Measurements from ENCODE around the gene DAZAP1.

Gene DAZAP1

DNA sequence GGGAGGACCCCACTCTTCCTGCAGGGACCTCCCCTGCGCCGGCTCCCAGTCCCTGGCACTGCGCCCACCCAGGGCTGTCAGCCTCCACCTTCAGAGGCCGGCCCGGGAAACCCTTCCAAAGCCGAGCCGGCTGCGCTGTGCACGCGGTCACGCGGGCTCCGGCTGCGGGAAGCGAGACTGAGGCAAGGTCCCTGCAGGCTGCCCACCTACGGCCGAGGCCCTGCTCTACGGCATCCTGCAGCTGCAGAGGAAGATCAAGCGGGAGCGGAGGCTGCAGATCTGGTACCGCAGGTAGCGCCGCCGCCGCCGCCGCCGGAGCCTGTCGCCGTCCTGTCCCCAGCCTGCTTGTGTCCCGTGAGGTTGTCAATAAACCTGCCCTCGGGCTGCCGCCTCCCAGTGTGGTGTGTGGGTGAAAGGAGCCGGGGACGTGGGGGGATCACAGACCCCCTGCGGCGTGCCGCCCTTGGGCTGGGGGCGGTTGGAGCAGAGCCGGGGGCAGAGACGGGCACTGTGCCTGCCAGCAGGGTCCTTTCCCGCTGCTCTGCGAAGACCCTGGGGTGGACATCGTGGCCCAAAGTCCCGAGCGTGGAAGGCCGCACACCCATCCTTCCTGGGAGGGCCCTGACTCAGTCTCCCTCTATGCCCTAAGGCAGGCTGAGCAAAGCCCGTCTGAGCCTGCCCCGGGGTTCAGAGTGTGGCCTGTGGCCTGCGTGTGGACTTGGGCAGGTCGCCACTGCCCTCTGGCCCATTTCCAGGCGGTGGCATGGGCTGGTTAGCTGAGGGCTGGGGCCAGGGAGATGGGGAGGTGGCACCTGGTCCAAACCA, 12.0 kb upstream of the DAZAP1 start:
- Histone ChIP-seq H3K4me1 (ENCODE audit: control insufficient read depth, insufficient read depth, low read length, unreplicated experiment) (peaks cover 2% of the 10 kb centered on the region), H2AFZ (ENCODE audit: low read length, unreplicated experiment) (no peak overlapping the region), H3K36me3 (ENCODE audit: insufficient read depth, low read length) (0 out of 2 replicates have a peak, but pooled peaks cover 3% of the 10 kb centered on the region), H3K27me3 (ENCODE audit: insufficient read depth, low read length) (no peaks in the 10 kb centered on the region), H3K4me3 (ENCODE audit: low read depth, low read length) (no peak overlapping the region), H3K27ac (ENCODE audit: low read depth, low read length) (no peak overlapping the region), H3K79me2 (ENCODE audit: control insufficient read depth, insufficient read depth, low read length, unreplicated experiment) (no peaks in the 10 kb centered on the region)

DNA sequence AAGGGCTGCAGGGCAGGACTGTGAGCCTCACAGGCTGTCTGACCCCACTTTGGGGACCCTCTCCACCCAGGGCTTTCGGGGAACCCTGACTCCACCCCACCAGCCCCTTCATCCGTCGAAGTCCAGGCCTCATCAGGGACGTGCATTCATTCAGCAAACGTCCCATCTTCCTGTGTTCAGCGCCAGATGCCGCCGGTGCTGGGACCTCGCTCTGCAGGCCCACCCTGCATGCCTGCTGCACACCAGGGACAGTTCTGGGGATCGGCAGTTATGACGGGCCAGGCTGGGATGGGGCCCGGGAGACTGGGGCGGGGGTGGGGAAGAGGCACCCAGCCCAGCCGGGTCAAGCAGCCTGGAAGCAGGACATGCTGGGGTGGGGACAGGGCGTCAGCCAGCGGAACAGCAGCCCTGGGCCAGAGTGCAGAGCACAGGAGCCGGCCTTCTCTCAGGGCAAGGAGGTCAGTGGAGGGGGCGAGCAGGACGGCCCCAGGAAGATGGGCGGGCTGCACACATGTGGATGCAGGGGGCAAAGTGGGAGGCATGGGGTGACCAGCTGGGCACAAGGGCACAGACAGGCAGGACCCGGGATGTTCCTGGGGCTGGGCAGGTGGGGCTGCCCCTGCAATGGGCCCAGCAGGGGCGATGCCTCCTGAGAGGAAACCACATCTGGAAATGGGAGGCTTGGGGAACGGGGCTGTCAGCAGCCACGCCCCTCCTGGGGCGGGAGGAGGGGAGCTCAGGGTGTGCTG, 11.2 kb upstream of the DAZAP1 start:
- peaks cover 2% of the 10 kb centered on the region for H3K4me1 ChIP-seq (ENCODE audit: control insufficient read depth, insufficient read depth, low read length, unreplicated experiment)
- H3K27ac ChIP-seq (ENCODE audit: low read depth, low read length), result no peak overlapping the region
- H3K27me3 ChIP-seq (ENCODE audit: insufficient read depth, low read length), result no peaks in the 10 kb centered on the region
- H3K36me3 ChIP-seq (ENCODE audit: insufficient read depth, low read length), result 0 out of 2 replicates have a peak, but pooled peaks cover 3% of the 10 kb centered on the region
- H3K79me2 ChIP-seq (ENCODE audit: control insufficient read depth, insufficient read depth, low read length, unreplicated experiment), result no peaks in the 10 kb centered on the region
- H2AFZ ChIP-seq (ENCODE audit: low read length, unreplicated experiment), result no peak overlapping the region
- H3K4me3 ChIP-seq (ENCODE audit: low read depth, low read length), result no peak overlapping the region

DNA sequence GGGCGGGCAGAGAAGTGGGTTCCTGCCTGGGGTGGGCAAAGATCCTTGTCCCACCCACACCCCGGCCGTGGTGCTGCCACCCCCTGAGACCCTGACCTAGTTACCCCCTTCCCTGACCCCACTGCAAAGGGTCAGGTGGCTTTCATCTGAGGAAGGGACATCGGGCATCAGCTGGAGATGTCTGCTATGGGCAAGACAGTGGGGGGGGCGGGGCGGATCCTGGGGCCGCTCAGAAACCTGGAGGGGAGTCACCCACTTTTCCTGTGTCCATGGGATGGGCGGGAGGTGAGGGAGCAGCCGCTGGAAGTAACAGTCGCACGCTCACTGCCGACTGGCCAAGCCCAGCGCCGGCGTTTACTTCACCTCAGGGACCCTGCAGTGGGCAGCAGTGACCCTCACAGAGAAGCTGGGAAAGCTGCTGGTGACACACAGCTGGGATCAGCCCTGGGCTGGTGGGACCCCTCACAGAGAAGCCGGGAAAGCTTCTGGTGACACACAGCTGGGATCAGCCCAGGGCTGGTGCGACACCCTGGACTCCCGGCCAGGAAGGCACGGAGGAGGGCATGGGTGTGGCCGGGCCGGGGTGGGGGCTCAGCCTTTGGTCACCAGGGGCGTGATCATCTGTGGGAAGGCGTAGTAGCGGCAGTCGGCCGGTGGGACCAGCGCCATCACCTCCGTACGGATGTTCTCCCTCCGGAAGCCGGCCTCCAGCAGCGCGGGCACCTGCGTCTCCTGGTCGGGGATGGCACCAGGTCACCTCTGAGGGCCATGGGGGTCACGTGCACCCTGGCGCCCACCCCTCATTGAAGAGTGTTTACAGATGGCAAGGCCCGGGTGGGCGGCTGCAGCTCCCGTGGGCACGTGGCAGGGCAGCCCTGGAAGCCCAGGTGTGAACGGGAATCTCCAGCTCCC, 10.4 kb upstream of the DAZAP1 start:
- Histone ChIP-seq H3K36me3 (ENCODE audit: insufficient read depth, low read length) (0 out of 2 replicates have a peak, but pooled peaks cover 3% of the 10 kb centered on the region), H3K4me1 (ENCODE audit: control insufficient read depth, insufficient read depth, low read length, unreplicated experiment) (peaks cover 2% of the 10 kb centered on the region)

DNA sequence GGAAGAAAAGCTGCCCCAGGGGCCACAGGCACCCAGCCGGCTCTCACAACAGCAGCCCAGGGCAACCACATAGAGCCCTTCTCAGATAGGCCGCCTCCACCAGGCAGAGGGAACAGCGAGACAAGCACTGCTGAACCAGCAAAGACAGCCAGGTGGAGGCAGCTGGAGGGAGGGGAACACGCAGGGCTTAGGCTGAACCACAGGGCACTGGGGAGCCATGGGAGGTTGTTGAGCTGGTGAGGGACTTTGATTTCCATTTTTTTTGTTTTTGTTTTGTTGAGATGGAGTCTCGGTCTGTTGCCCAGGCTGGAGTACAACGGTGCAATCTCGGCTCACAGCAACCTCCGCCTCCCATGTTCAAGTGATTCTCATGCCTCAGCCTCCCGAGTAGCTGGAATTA, 9.5 kb upstream of the DAZAP1 start:
- peaks cover 2% of the 10 kb centered on the region for H3K4me1 ChIP-seq (ENCODE audit: control insufficient read depth, insufficient read depth, low read length, unreplicated experiment)
- 0 out of 2 replicates have a peak, but pooled peaks cover under 1% of the 10 kb centered on the region for H3K36me3 ChIP-seq (ENCODE audit: insufficient read depth, low read length)
- H3K27ac ChIP-seq (ENCODE audit: low read depth, low read length), result no peak overlapping the region
- H3K79me2 ChIP-seq (ENCODE audit: control insufficient read depth, insufficient read depth, low read length, unreplicated experiment), result no peaks in the 10 kb centered on the region
- no peak overlapping the region for H2AFZ ChIP-seq (ENCODE audit: low read length, unreplicated experiment)
- no peaks in the 10 kb centered on the region for H3K27me3 ChIP-seq (ENCODE audit: insufficient read depth, low read length)
- H3K4me3 ChIP-seq (ENCODE audit: low read depth, low read length), result no peak overlapping the region

More for the DNA sequence above, 10.4 kb upstream of the DAZAP1 start:
- no peaks in the 10 kb centered on the region for H3K79me2 ChIP-seq (ENCODE audit: control insufficient read depth, insufficient read depth, low read length, unreplicated experiment)
- H3K27ac ChIP-seq (ENCODE audit: low read depth, low read length), result no peak overlapping the region
- H3K27me3 ChIP-seq (ENCODE audit: insufficient read depth, low read length), result no peaks in the 10 kb centered on the region
- no peak overlapping the region for H2AFZ ChIP-seq (ENCODE audit: low read length, unreplicated experiment)
- H3K4me3 ChIP-seq (ENCODE audit: low read depth, low read length), result no peak overlapping the region

DNA sequence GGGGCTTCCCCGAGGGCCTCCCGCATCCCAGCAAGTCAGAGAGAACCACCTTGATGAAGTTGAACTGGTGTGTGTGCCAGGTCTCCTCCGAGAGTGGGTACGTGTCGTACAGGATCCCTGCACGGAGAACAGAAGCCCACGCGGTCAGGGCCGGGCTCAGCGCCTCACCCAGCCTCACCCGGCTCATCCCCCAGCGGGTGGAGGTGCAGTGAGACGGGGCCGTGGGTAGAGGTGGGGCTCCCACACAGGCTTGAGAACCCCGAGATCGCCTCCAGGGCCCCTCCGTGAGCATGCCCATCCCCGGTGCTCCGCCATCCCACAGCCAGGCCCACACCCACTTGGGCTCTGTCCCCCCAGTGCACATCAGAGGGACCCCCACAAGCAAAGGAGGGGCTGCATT, 8.3 kb upstream of the DAZAP1 start:
- Histone ChIP-seq H3K4me1 (ENCODE audit: control insufficient read depth, insufficient read depth, low read length, unreplicated experiment) (peaks cover 2% of the 10 kb centered on the region), H3K36me3 (ENCODE audit: insufficient read depth, low read length) (no peaks in the 10 kb centered on the region), H3K79me2 (ENCODE audit: control insufficient read depth, insufficient read depth, low read length, unreplicated experiment) (no peaks in the 10 kb centered on the region), H3K4me3 (ENCODE audit: low read depth, low read length) (no peak overlapping the region), H3K27me3 (ENCODE audit: insufficient read depth, low read length) (no peaks in the 10 kb centered on the region), H2AFZ (ENCODE audit: low read length, unreplicated experiment) (no peak overlapping the region), H3K27ac (ENCODE audit: low read depth, low read length) (no peak overlapping the region)

DNA sequence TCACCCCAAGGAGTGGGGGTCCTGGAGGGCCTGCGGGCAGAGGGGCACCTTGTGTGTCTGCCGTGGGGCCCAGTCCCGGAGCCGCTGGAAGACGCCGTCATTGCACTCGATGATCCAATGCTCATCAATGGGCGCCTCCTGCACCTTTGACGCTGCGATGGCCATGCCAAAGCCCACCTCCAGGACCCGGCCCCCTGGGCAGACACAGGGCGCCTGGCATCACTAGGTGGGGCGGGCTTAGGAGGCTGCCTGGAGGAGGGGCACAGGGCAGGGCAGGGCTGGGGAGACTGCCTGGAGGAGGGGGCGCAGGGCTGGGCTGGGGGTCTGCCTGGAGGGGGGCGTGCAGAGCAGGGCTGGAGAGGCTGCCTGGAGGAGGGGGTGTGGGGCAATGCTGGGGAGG, 7.6 kb upstream of the DAZAP1 start:
- Histone ChIP-seq H3K79me2 (ENCODE audit: control insufficient read depth, insufficient read depth, low read length, unreplicated experiment) (no peaks in the 10 kb centered on the region), H3K4me3 (ENCODE audit: low read depth, low read length) (no peak overlapping the region; the same call in 1 of the 2 replicates), H3K36me3 (ENCODE audit: insufficient read depth, low read length) (no peaks in the 10 kb centered on the region), H3K27ac (ENCODE audit: low read depth, low read length) (no peak overlapping the region), H3K27me3 (ENCODE audit: insufficient read depth, low read length) (no peaks in the 10 kb centered on the region), H3K4me1 (ENCODE audit: control insufficient read depth, insufficient read depth, low read length, unreplicated experiment) (peaks cover 2% of the 10 kb centered on the region), H2AFZ (ENCODE audit: low read length, unreplicated experiment) (no peak overlapping the region)

DNA sequence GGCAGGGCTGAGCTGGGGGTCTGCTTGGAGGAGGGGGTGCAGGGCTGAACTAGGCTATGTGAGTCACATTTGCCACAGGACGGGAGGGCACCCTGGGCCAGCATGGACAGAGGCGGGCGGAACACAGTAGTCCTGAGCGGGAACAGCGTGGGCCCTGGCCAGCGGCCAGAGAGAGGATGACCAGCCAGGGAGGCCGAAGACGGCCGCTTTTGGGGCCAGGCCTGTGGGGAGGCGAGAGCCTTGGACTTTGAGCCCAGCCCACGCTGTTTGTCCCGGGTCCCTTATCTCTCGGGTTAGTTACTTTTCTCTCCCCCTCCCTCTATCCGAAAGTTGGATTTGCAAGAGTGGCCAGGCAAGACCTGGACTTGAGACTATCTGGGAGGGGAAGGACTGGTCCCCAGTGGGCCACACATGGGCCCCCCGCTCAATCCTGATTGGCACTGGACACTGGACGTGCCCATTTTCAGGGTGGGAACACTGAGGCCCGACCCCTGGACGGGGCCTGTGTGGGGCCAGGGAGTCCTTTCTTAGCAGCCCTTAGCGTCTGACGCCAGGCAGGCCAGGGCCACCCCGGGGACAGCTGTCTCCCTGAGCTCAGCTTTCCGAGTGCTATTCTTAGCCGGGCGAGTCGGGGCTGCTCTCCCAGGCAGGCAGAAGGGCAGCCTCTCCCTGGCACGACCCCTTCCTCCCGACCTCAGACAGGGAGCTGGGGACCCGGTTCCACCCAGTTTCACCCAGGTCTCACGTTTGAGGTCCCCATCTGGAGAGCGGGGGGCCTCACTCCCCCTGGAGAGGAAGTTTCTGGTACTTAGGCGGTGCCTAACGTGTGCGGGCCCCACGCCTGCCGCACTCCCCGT, 6.9 kb upstream of the DAZAP1 start:
- Histone ChIP-seq H3K27me3 (ENCODE audit: insufficient read depth, low read length) (no peaks in the 10 kb centered on the region), H3K79me2 (ENCODE audit: control insufficient read depth, insufficient read depth, low read length, unreplicated experiment) (no peaks in the 10 kb centered on the region), H3K4me1 (ENCODE audit: control insufficient read depth, insufficient read depth, low read length, unreplicated experiment) (peaks cover 2% of the 10 kb centered on the region), H3K36me3 (ENCODE audit: insufficient read depth, low read length) (no peaks in the 10 kb centered on the region), H3K4me3 (ENCODE audit: low read depth, low read length) (peak overlapping the region; percentile 81), H3K27ac (ENCODE audit: low read depth, low read length) (no peak overlapping the region), H2AFZ (ENCODE audit: low read length, unreplicated experiment) (peak overlapping the region; percentile 33)

- peaks cover 2% of the 10 kb centered on the region for H3K4me1 ChIP-seq (ENCODE audit: control insufficient read depth, insufficient read depth, low read length, unreplicated experiment)
- no peaks in the 10 kb centered on the region for H3K36me3 ChIP-seq (ENCODE audit: insufficient read depth, low read length)
- peak within 1 kb of the TSS; percentile 81 for H3K4me3 ChIP-seq (ENCODE audit: low read depth, low read length)
- H3K27me3 ChIP-seq (ENCODE audit: insufficient read depth, low read length), result no peaks in the 10 kb centered on the region
- no peak within 1 kb of the TSS for H3K27ac ChIP-seq (ENCODE audit: low read depth, low read length)
- peak within 1 kb of the TSS; percentile 33 for H2AFZ ChIP-seq (ENCODE audit: low read length, unreplicated experiment)
- H3K79me2 ChIP-seq (ENCODE audit: control insufficient read depth, insufficient read depth, low read length, unreplicated experiment), result no peaks in the 10 kb centered on the region
These were observed 6.1 kb upstream of the DAZAP1 start, which contains the start of gene GAMT for GRCh38 chr19:1401138-1401888. Gene GAMT, minus strand, starts transcription at chr19:1401542. Its CDS starts 66 bp downstream, at chr19:1401476.

- Histone ChIP-seq H3K4me3 (ENCODE audit: low read depth, low read length) (peak overlapping the region; percentile 81), H3K79me2 (ENCODE audit: control insufficient read depth, insufficient read depth, low read length, unreplicated experiment) (no peaks in the 10 kb centered on the region), H3K4me1 (ENCODE audit: control insufficient read depth, insufficient read depth, low read length, unreplicated experiment) (peaks cover 5% of the 10 kb centered on the region), H3K36me3 (ENCODE audit: insufficient read depth, low read length) (no peaks in the 10 kb centered on the region), H2AFZ (ENCODE audit: low read length, unreplicated experiment) (no peak overlapping the region), H3K27ac (ENCODE audit: low read depth, low read length) (no peak overlapping the region), H3K27me3 (ENCODE audit: insufficient read depth, low read length) (no peaks in the 10 kb centered on the region)
These were observed 5.5 kb upstream of the DAZAP1 start for GRCh38 chr19:1401889-1402217.

All from ACC112 (cell line).